Hepatocyte (in vitro differentiated cells): Measurements from ENCODE around the gene GJD3.

Experiments used
- EZH2phosphoT487 ChIP-seq: fragments of 200-600 bp; sonication (generic); IDR thresholded peaks from one replicate; pipeline ENCODE4 v1.6.1; 2018; ENCODE audit warnings: antibody characterized with exemption, mild to moderate bottlenecking, low read depth, moderate library complexity; ENCODE audit not compliant: unreplicated experiment, severe bottlenecking
- TF ChIP-seq, protein P1 (sequence below): fragments of 200-600 bp; sonication (generic); IDR thresholded peaks from 2 replicates; pipeline ENCODE4 v1.5.1; 2016; ENCODE audit warnings: antibody characterized with exemption, mild to moderate bottlenecking; ENCODE audit not compliant: poor library complexity

DNA sequence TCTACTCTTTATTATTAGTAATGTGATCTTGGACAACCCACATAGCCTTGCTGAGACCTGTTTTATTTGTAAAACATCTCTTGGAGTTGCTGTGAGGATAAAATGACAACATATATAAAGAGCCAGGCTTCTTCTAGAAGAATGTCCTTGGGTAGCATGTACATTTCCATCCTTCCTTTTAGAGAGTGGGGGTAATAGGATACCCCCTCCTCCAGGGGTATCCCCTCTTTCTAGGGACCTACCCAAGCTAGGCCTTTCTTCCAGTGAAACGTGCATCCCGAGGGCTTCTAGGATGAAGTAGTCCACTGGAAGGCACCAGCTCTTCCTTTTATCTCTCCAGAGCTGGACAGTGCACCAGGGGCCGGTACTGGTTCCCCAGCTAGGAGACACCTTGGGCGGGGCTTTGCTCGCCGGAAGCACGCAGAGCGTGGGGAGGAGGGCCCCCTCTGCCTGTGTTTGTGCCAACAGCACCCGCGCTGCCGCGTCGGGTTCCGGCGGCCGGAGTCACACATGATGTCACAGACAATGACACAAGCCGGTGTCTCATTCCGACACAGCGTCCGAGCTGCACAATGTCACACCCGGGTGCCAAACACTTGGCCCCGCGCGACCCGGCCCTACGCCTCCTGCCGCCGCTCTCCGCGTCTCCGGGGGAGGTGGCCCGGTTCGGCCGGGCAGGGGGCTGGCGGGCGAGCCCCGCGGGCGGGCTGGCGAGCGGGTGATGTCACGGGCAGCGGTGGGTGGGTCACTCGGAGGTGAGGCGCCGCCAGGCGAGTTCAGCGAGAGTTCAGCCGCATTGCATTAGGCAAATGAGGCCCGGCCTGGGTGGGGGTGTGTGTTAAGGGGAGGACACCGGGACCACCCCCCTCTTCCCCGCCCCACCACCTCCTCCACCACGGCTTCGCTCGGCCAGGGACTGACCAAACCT is 23.4 kb downstream of the GJD3 start:
- TF ChIP-seq, protein P1, sequence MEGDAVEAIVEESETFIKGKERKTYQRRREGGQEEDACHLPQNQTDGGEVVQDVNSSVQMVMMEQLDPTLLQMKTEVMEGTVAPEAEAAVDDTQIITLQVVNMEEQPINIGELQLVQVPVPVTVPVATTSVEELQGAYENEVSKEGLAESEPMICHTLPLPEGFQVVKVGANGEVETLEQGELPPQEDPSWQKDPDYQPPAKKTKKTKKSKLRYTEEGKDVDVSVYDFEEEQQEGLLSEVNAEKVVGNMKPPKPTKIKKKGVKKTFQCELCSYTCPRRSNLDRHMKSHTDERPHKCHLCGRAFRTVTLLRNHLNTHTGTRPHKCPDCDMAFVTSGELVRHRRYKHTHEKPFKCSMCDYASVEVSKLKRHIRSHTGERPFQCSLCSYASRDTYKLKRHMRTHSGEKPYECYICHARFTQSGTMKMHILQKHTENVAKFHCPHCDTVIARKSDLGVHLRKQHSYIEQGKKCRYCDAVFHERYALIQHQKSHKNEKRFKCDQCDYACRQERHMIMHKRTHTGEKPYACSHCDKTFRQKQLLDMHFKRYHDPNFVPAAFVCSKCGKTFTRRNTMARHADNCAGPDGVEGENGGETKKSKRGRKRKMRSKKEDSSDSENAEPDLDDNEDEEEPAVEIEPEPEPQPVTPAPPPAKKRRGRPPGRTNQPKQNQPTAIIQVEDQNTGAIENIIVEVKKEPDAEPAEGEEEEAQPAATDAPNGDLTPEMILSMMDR: no peak
- TF ChIP-seq EZH2phosphoT487: no peak
